K562 (cell line): Measurements from ENCODE around the gene TNFAIP8L1. TPM values are rescaled to one million over a fixed set of nuclear protein-coding genes. Genes with fewer than 3 reads are reported as not detected.
A peak's percentile ranks its signal among the peaks of the same experiment; 100 is the strongest.

Experiments used
- AFF1 ChIP-seq, 2 experiments: fragments of 450-650 bp; IDR thresholded peaks; 2 replicates each; pipeline ENCODE4 v1.6.1; 2018; ENCODE audit warnings: mild to moderate bottlenecking in 2 of 2, low read depth in 1 of 2; ENCODE audit not compliant: partially characterized antibody in 2 of 2
- DACH1 ChIP-seq: fragments of 450-650 bp; IDR thresholded peaks from 2 replicates; pipeline ENCODE4 v1.6.1; 2018; ENCODE audit not compliant: partially characterized antibody
- ETS1 ChIP-seq: conservative IDR thresholded peaks from 2 replicates; pipeline ENCODE4 v1.6.1; 2011; ENCODE audit warnings: low read depth, mild to moderate bottlenecking, low read length; ENCODE audit not compliant: control insufficient read depth
- PHF8 ChIP-seq: fragments of 200-600 bp; sonication (generic); IDR thresholded peaks from 2 replicates; pipeline ENCODE4 v1.6.1; 2012; ENCODE audit warnings: mixed run types, mild to moderate bottlenecking, inconsistent platforms, low read length, moderate library complexity, borderline replicate concordance
- POLR2B ChIP-seq: fragments of 450-650 bp; IDR thresholded peaks from 2 replicates; pipeline ENCODE4 v1.6.1; 2018; ENCODE audit warnings: low read depth; ENCODE audit not compliant: partially characterized antibody
- REST ChIP-seq, 2 experiments: fragments of 450-650 bp; formaldehyde crosslinking in 1 of 2; IDR thresholded peaks; 2 replicates each; pipeline versions ENCODE4 v1.4.0 to v1.6.1; 2014 to 2020; ENCODE audit warnings: mild to moderate bottlenecking in 2 of 2, borderline replicate concordance in 1 of 2, low read depth in 1 of 2
- SAP30 ChIP-seq: fragments of 200-600 bp; sonication (generic); IDR thresholded peaks from 2 replicates; pipeline ENCODE4 v1.6.1; 2012; ENCODE audit warnings: borderline replicate concordance, low read depth, mild to moderate bottlenecking, moderate library complexity, low read length, control low read depth, inconsistent platforms; ENCODE audit not compliant: insufficient read depth, poor library complexity, severe bottlenecking
- ZFP36 ChIP-seq: fragments of 150-350 bp; IDR thresholded peaks from 2 replicates; pipeline ENCODE4 v1.6.1; 2018; ENCODE audit warnings: low read length, low read depth; ENCODE audit not compliant: partially characterized antibody
- ZNF639 ChIP-seq, 2 experiments: fragments of 200-800 bp in 1 of 2; sonication (Bioruptor generic) in 1 of 2; sonication (generic) in 1 of 2; formaldehyde crosslinking in 1 of 2; IDR thresholded peaks in 1 of 2; conservative IDR thresholded peaks in 1 of 2; 2 replicates each; pipeline versions ENCODE4 v1.5.0 to v1.6.1; 2016 to 2020; ENCODE audit warnings: missing compliant biosample characterization in 1 of 2, missing genetic modification characterization in 1 of 2, missing genetic modification reagents in 1 of 2
- polyA plus RNA-seq, 8 experiments: library from polyadenylated mRNA; depleted of rRNA in 4 of 8; stranded (reverse) in 5 of 8; unstranded in 3 of 8; fragments of >200 nt; fragmentation: Nextera tagmentation in 2 of 8; fragmentation: Illumina TruSeq in 1 of 8; extraction: Ambion mirVana in 2 of 8; extraction: Trizol in 1 of 8; gene quantifications; 2 replicates each; pipeline versions ENCODE4 v1.2.1 to v1.2.3, GENCODE V29; 2011 to 2014; ENCODE audit warnings: inconsistent platforms in 1 of 8, missing spikeins in 1 of 8
- total RNA-seq, 7 experiments: library from RNA; depleted of rRNA in 6 of 7; stranded (reverse); fragments of >200 nt in 6 of 7; fragmentation: Illumina TruSeq in 2 of 7; extraction: Trizol in 2 of 7; gene quantifications; 2 replicates each; pipeline versions ENCODE4 v1.2.1 to v1.2.3, GENCODE V29; 2011 to 2021; ENCODE audit warnings: low replicate concordance in 1 of 7

The TNFAIP8L1 gene
- total and polyA plus RNA-seq, 9 of the 15 experiments (the other 6 are each of a cell fraction or from before 2014, with no cell fraction given) = 0.69 to 9.3 (median 4.9) TPM

GRCh38 chr19:4669723-4670480, 30.6 kb downstream of the TNFAIP8L1 start, which contains the start of gene MYDGF (continued):
- TF ChIP-seq REST (IDR thresholded peaks at IDR 0.05; ENCODE audit: borderline replicate concordance) = peak; percentile 75
- TF ChIP-seq REST (CRISPR knock-in tag; IDR thresholded peaks at IDR 0.05; ENCODE audit: low read depth) = no peak
- TF ChIP-seq DACH1 = no peak
- TF ChIP-seq ZFP36 = no peak
- no peak for TF ChIP-seq AFF1 (IDR thresholded peaks at IDR 0.05; ENCODE audit: low read depth in 1 of 2, partially characterized antibody in 2 of 2)
- TF ChIP-seq ZNF639 (CRISPR knock-in tag; conservative IDR thresholded peaks at IDR 0.05 in 1 of 2, IDR thresholded peaks at IDR 0.05 in 1 of 2) = peak in 1 of 2 experiments; percentile 65; a peak in 1 of 4 replicates
- peak; percentile 55 for TF ChIP-seq POLR2B
- TF ChIP-seq SAP30 = peak; percentile 87
- peak; percentile 82 for TF ChIP-seq PHF8
- TF ChIP-seq ETS1 = peak; percentile 90
